SU-DHL-6 (cell line): Measurements from ENCODE around the gene RPL26.

ENCODE experiments used
- CTCF ChIP-seq: fragments of 200-600 bp; sonication (generic); IDR thresholded peaks from one replicate; pipeline ENCODE4 v1.5.1; 2017; ENCODE audit warnings: antibody characterized with exemption, mild to moderate bottlenecking, low read length, moderate library complexity; ENCODE audit not compliant: insufficient read depth, poor library complexity, severe bottlenecking
- EZH2phosphoT487 ChIP-seq: fragments of 200-600 bp; sonication (generic), shearing (Covaris generic); conservative IDR thresholded peaks from 2 replicates; pipeline ENCODE4 v1.6.1; 2018; ENCODE audit warnings: mild to moderate bottlenecking, antibody characterized with exemption, low read length, moderate library complexity, mixed read lengths

- TF ChIP-seq CTCF (no peak), EZH2phosphoT487 (no peak)
Measured at GRCh38 chr17:8369944-8370343, 13.0 kb downstream of the RPL26 start.
